Measurements from ENCODE around the gene USP5.
A peak's percentile ranks its signal among the peaks of the same experiment; 100 is the strongest.
"Not testable (repeated sequence)": the region's sequence is repeated elsewhere in the genome, so short reads cannot be mapped to it uniquely, and the experiment has no call there.

Gene USP5

DNA sequence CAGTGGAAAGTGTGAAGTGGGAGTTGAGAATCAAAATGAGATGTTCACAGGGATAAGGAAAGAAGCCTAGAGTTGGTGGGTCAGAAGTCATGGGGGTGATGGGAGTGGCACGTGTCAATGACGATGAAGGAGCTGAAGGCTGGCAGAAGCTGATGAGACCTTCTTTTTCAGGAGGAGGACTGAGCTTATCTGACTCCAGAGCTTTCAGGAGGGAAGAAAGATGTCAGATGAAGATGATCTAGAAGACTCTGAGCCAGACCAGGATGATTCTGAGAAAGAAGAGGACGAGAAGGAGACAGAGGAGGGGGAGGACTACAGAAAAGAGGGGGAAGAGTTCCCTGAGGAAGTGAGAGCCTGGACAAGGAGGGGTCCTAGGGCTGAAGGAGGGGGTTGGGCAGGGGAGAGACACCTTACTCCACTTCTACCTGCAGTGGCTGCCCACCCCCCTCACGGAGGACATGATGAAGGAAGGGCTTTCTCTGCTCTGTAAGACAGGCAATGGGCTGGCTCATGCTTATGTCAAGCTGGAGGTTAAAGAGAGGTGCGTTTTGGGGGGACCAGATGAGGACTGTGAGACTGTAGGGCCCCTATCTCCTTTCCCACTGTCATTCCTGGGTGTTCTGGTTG, 53.6 kb downstream of the USP5 start:
- FAIRE-seq (no peak), DNase-seq (ENCODE audit: insufficient read length, low spot score) (no peak)
- TF ChIP-seq POLR2A (IDR thresholded peaks at IDR 0.05; ENCODE audit: low read depth, low read length): no peak
- TF ChIP-seq POU2F2 (IDR thresholded peaks at IDR 0.05; ENCODE audit: low read depth, low read length): no peak

DNA sequence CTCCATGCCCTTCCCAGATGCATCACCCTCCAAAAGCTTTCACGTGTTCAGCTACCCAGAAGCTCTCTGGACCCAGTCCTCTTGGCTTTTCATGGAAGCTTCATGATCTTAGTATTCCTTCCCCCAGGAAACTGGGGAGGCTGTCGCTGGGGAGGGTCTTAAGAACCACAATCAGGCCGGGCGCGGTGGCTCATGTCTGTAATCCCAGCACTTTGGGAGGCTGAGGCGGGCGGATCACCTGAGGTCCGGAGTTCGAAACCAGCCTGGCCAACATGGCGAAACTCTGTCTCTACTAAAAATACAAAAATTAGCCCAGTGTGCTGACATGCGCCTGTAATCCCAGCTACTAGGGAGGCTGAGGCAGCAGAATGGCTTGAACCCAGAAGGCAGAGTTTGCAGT, 56.2 kb downstream of the USP5 start:
- FAIRE-seq: not testable (repeated sequence)

DNA sequence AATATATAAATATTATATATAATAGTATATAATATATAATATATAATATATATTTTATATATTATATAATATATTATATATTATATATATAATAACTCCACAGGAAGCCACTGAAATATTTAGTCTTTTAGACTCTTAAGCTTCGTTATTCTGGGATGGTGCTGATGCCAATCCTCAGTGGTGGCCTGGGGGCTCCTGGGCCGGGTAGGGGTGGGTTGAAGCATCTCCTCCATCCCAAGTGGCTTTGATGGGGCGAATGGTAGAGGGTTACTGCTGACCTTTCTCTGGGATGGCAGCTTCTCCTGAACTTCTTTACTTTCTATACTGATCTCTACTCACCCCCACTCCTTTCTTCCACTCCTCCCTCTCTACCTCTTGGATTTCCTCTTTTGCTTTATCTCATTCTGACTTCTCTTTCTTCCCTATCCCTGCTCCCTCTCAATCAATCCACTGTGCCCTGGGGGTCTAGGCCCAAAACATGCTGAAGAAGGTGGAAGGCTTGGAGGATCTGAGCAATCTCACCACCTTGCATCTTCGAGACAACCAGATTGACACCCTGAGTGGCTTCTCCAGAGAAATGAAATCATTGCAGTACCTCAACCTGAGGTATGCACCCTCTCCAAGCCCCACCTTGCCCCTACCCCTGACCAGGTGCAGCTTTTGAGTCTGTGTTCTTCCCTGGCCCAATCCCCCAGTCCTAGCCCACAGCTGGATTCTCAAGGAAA, 57.6 kb downstream of the USP5 start:
- TF ChIP-seq POU2F2 (IDR thresholded peaks at IDR 0.05; ENCODE audit: low read depth, low read length) (no peak), POLR2A (IDR thresholded peaks at IDR 0.05; ENCODE audit: low read depth, low read length) (no peak), SPI1 (IDR thresholded peaks at IDR 0.05; ENCODE audit: low read depth, low read length) (no peak), PAX5 (IDR thresholded peaks at IDR 0.05; ENCODE audit: insufficient read depth, low read length, severe bottlenecking) (no peak), POLR2AphosphoS5 (IDR thresholded peaks at IDR 0.05; ENCODE audit: low read depth, low read length) (no peak), TAF1 (IDR thresholded peaks at IDR 0.05; ENCODE audit: low read depth, low read length) (no peak)
- FAIRE-seq (no peak), DNase-seq (ENCODE audit: insufficient read length, low spot score) (no peak)

More for the DNA sequence above, 56.2 kb downstream of the USP5 start:
- DNase-seq (ENCODE audit: insufficient read length, low spot score): not testable (repeated sequence)

DNA sequence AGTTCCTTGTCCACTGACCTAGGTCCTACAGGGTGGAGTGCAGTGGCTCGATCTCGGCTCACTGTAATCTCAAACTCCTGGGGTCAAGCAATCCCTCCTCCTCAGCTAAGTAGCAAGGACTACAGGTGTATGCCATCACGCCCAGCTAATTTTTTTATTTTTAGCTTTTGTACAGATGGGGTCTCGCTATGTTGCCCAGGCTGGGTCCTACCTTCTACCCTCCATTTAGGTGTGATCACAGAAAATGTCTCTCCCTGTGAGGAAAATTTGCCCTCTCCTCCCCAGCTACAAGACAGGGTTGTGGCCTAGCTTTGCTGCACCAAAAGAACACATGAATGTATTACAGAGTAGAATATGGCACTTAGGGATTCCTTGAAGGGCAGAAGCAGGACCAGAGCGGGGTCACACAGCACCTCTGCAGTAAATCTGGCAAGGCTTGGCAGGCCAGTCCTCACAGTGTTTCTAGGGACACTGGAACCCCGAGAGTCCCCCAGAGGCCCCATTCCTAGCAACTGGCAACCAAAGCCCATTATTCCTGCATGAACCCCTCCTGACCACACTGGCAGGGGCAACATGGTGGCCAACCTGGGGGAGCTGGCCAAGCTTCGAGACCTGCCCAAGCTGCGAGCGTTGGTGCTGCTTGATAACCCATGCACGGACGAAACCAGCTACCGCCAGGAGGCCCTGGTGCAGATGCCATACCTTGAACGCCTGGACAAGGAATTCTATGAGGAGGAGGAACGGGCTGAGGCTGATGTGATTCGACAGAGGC, 60.4 kb downstream of the USP5 start:
- TF ChIP-seq POU2F2 (IDR thresholded peaks at IDR 0.05; ENCODE audit: low read depth, low read length) (no peak), TAF1 (IDR thresholded peaks at IDR 0.05; ENCODE audit: low read depth, low read length) (no peak), POLR2A (IDR thresholded peaks at IDR 0.05; ENCODE audit: low read depth, low read length) (no peak), POLR2AphosphoS5 (IDR thresholded peaks at IDR 0.05; ENCODE audit: low read depth, low read length) (no peak), SPI1 (IDR thresholded peaks at IDR 0.05; ENCODE audit: low read depth, low read length) (no peak), PAX5 (IDR thresholded peaks at IDR 0.05; ENCODE audit: insufficient read depth, low read length, severe bottlenecking) (no peak)
- FAIRE-seq: no peak
- no peak for DNase-seq (ENCODE audit: insufficient read length, low spot score)

DNA sequence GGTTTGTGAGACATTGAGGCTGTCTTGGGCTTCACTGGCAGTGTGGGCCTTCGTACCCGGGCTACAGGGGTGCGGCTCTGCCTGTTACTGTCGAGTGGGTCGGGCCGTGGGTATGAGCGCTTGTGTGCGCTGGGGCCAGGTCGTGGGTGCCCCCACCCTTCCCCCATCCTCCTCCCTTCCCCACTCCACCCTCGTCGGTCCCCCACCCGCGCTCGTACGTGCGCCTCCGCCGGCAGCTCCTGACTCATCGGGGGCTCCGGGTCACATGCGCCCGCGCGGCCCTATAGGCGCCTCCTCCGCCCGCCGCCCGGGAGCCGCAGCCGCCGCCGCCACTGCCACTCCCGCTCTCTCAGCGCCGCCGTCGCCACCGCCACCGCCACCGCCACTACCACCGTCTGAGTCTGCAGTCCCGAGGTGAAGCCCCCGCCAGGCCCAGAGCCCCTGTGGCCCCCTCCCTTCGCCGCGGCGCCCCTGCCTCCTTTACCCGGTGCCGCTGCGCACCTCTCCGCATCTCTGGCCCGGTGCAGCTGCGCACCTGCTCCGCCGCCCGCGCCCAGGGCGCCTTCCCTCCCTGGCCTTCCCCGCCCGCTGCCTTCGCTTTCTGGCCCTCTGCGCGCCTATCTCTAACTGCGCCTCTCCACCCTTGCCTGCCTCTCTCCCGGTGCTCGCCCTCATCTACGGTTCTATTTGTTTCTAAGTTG, 62.4 kb downstream of the USP5 start, which contains the start of gene ENO2:
TSS of gene ENO2 (plus strand) at position 335 of the 701 bp plus-strand sequence. CDS start 1,253 bp downstream, outside the sequence.
- no peak for TF ChIP-seq POU2F2 (IDR thresholded peaks at IDR 0.05; ENCODE audit: low read depth, low read length)
- no peak for TF ChIP-seq TAF1 (IDR thresholded peaks at IDR 0.05; ENCODE audit: low read depth, low read length)
- TF ChIP-seq POLR2AphosphoS5 (IDR thresholded peaks at IDR 0.05; ENCODE audit: low read depth, low read length): no peak
- FAIRE-seq (peak; percentile 78), DNase-seq (ENCODE audit: insufficient read length, low spot score) (peak; percentile 75)

DNA sequence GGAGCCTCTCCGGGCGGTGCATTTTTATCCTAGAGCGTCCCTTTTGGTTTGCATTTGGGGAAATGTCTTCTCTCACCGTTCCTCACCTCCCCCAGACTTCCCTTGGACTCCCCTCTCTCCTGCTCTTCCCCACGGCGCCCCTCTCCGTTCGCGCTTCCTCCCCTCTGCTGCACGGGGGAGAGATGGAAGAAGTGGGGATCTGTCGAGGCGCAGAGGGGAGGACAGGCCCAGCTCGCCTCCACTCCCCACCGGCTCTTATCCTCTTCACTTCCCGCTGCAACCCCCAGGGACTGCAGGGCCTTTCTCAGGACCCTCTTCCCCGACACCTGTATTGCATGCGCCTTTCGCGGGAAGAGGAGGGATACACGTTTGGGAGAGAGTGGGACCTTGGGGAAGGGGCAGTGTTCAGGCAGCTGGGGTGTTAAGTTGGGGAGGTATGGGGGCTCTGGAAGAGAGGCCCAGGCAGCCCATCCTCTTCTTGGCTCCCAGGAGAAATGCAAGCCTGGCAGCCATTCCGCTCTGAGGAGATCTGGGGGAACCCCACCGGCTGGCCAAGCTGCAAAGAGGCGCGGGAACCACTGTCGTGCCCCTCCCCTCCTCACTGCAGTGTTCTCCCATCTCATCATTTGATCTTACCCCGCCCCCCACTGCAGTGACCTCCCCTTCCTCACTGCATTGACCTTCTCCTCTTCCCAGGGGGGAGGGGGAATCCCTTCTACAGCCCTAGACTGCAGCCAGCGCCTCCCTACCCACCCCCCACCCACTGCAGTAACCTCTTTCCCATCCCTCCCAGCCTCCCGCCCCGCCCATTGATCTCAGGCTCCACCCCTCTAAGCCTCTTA, 63.2 kb downstream of the USP5 start:
- peak; percentile 91 for FAIRE-seq
- DNase-seq (ENCODE audit: insufficient read length, low spot score): no peak
- TF ChIP-seq SPI1 (IDR thresholded peaks at IDR 0.05; ENCODE audit: low read depth, low read length) (no peak), PAX5 (IDR thresholded peaks at IDR 0.05; ENCODE audit: insufficient read depth, low read length, severe bottlenecking) (no peak), POLR2AphosphoS5 (IDR thresholded peaks at IDR 0.05; ENCODE audit: low read depth, low read length) (no peak), POLR2A (IDR thresholded peaks at IDR 0.05; ENCODE audit: low read depth, low read length) (no peak), POU2F2 (IDR thresholded peaks at IDR 0.05; ENCODE audit: low read depth, low read length) (no peak), TAF1 (IDR thresholded peaks at IDR 0.05; ENCODE audit: low read depth, low read length) (no peak)

GRCh38 chr12:6915789-6916285, 63.9 kb downstream of the USP5 start:
- FAIRE-seq (no peak), DNase-seq (ENCODE audit: insufficient read length, low spot score) (no peak)
- TF ChIP-seq POU2F2 (IDR thresholded peaks at IDR 0.05; ENCODE audit: low read depth, low read length) (no peak), POLR2AphosphoS5 (IDR thresholded peaks at IDR 0.05; ENCODE audit: low read depth, low read length) (no peak), PAX5 (IDR thresholded peaks at IDR 0.05; ENCODE audit: insufficient read depth, low read length, severe bottlenecking) (no peak), SPI1 (IDR thresholded peaks at IDR 0.05; ENCODE audit: low read depth, low read length) (no peak), POLR2A (IDR thresholded peaks at IDR 0.05; ENCODE audit: low read depth, low read length) (no peak), TAF1 (IDR thresholded peaks at IDR 0.05; ENCODE audit: low read depth, low read length) (no peak)

Measured in GM12891 (cell line).